Liver (tissue), 9 donors: Measurements from ENCODE around the gene SP110. TPM values are rescaled to one million over a fixed set of nuclear protein-coding genes. Genes with fewer than 3 reads are reported as not detected.

Experiments
- DNase-seq: peaks from one replicate; pipeline ENCODE4 v3.0.0-alpha.2; 2017; ENCODE audit warnings: low spot score
- H3K27ac ChIP-seq, 2 donors: one replicate each; pipeline ENCODE4 v1.7.0; 2013; ENCODE audit warnings: inconsistent platforms in 2 of 2, low read length in 2 of 2, control low read depth in 1 of 2, low read depth in 1 of 2, mild to moderate bottlenecking in 1 of 2
- H3K27me3 ChIP-seq, 4 donors: one replicate each; pipeline versions ENCODE4 v1.6.1 to v1.7.0; 2013; ENCODE audit warnings: low read length in 3 of 4, inconsistent platforms in 1 of 4, mild to moderate bottlenecking in 1 of 4, moderate library complexity in 1 of 4; ENCODE audit not compliant: control insufficient read depth in 4 of 4, insufficient read depth in 4 of 4
- H3K36me3 ChIP-seq, 4 donors: one replicate each; pipeline versions ENCODE4 v1.6.1 to v1.7.0; 2013; ENCODE audit warnings: low read length in 3 of 4, mild to moderate bottlenecking in 3 of 4, low read depth in 1 of 4, moderate library complexity in 1 of 4; ENCODE audit not compliant: control insufficient read depth in 4 of 4, insufficient read depth in 3 of 4
- H3K4me1 ChIP-seq, 4 donors: one replicate each; pipeline versions ENCODE4 v1.6.1 to v1.7.0; 2013; ENCODE audit warnings: low read length in 3 of 4, mild to moderate bottlenecking in 3 of 4, moderate library complexity in 1 of 4; ENCODE audit not compliant: control insufficient read depth in 4 of 4, insufficient read depth in 4 of 4
- H3K4me3 ChIP-seq, 3 donors: one replicate each; pipeline versions ENCODE4 v1.6.1 to v1.7.0; 2013; ENCODE audit warnings: low read length in 3 of 3, control low read depth in 1 of 3, low read depth in 1 of 3, mild to moderate bottlenecking in 1 of 3
- H3K9ac ChIP-seq, 2 donors: one replicate each; pipeline ENCODE4 v1.7.0; 2013; ENCODE audit warnings: low read length in 2 of 2, mild to moderate bottlenecking in 2 of 2, moderate library complexity in 2 of 2, control low read depth in 1 of 2, low read depth in 1 of 2
- H3K9me3 ChIP-seq, 4 donors: one replicate each; pipeline versions ENCODE4 v1.6.1 to v1.7.0; 2013; ENCODE audit warnings: low read length in 3 of 4; ENCODE audit not compliant: control insufficient read depth in 4 of 4
- ATF3 ChIP-seq: IDR thresholded peaks from 2 replicates; pipeline ENCODE4 v1.6.1; 2016; ENCODE audit warnings: antibody characterized with exemption
- EGR1 ChIP-seq, 2 donors: IDR thresholded peaks; 2 replicates each; pipeline ENCODE4 v1.6.1; 2016 to 2018; ENCODE audit warnings: antibody characterized with exemption in 2 of 2, low read depth in 2 of 2
- FOXA1 ChIP-seq: IDR thresholded peaks from 2 replicates; pipeline ENCODE4 v1.6.1; 2016; ENCODE audit warnings: antibody characterized with exemption
- FOXA2 ChIP-seq: IDR thresholded peaks from 2 replicates; pipeline ENCODE4 v1.6.1; 2016; ENCODE audit warnings: antibody characterized with exemption
- GABPA ChIP-seq, 2 donors: IDR thresholded peaks in 1 of 2; conservative IDR thresholded peaks in 1 of 2; 2 replicates each; pipeline ENCODE4 v1.6.1; 2016; ENCODE audit warnings: antibody characterized with exemption in 2 of 2, mild to moderate bottlenecking in 1 of 2, moderate library complexity in 1 of 2
- HNF4A ChIP-seq, 2 donors: conservative IDR thresholded peaks; 2 replicates each; pipeline ENCODE4 v1.6.1; 2016; ENCODE audit warnings: antibody characterized with exemption in 2 of 2, mild to moderate bottlenecking in 2 of 2
- HNF4G ChIP-seq: IDR thresholded peaks from 2 replicates; pipeline ENCODE4 v1.6.1; 2016; ENCODE audit warnings: antibody characterized with exemption
- JUND ChIP-seq, 2 donors: IDR thresholded peaks; 2 replicates each; pipeline ENCODE4 v1.6.1; 2016; ENCODE audit warnings: antibody characterized with exemption in 2 of 2
- MAX ChIP-seq: IDR thresholded peaks from 2 replicates; pipeline ENCODE4 v1.6.1; 2016; ENCODE audit warnings: antibody characterized with exemption
- NR2F2 ChIP-seq: IDR thresholded peaks from 2 replicates; pipeline ENCODE4 v1.6.1; 2016; ENCODE audit warnings: antibody characterized with exemption
- RAD21 ChIP-seq, 2 donors: IDR thresholded peaks; 2 replicates each; pipeline ENCODE4 v1.6.1; 2016; ENCODE audit warnings: antibody characterized with exemption in 2 of 2, mild to moderate bottlenecking in 2 of 2
- RXRA ChIP-seq, 2 donors: IDR thresholded peaks; 2 replicates each; pipeline ENCODE4 v1.6.1; 2017 to 2018; ENCODE audit warnings: antibody characterized with exemption in 2 of 2, mild to moderate bottlenecking in 1 of 2
- SP1 ChIP-seq: IDR thresholded peaks from 2 replicates; pipeline ENCODE4 v1.6.1; 2018; ENCODE audit warnings: antibody characterized with exemption, mild to moderate bottlenecking
- TAF1 ChIP-seq: conservative IDR thresholded peaks from 2 replicates; pipeline ENCODE4 v1.6.1; 2016; ENCODE audit warnings: antibody characterized with exemption, mild to moderate bottlenecking
- ZBTB33 ChIP-seq: IDR thresholded peaks from 2 replicates; pipeline ENCODE4 v1.6.1; 2016; ENCODE audit warnings: antibody characterized with exemption
- WGBS: extraction: QIAGEN DNeasy Blood & Tissue Kit; methylation state at CpG from one replicate; pipeline ENCODE4 v1.1.7; 2013; 5-methylcytosine and 5-hydroxymethylcytosine counted together
- polyA plus RNA-seq, 2 donors: library from polyadenylated mRNA; stranded (reverse) in 1 of 2; unstranded in 1 of 2; fragments of 200-250 nt in 1 of 2; fragments of >200 nt in 1 of 2; fragmentation: Nextera tagmentation in 1 of 2; extraction: Ambion mirVana in 1 of 2; gene quantifications; one replicate each; pipeline versions ENCODE4 v1.2.1 to v1.2.3, GENCODE V29; 2013 to 2015
- total RNA-seq, 2 donors: library from RNA; depleted of rRNA; stranded (reverse); fragments of >200 nt; gene quantifications; one replicate each; pipeline ENCODE4 v1.2.3, GENCODE V29; 2014
- donor health status: healthy.
- donor health status: healthy.
- donor health status: healthy.
- donor health status: healthy.
- donor health status: healthy.

The SP110 gene
- 1 to 10 TPM; 5.3 to 9.9 TPM for total RNA-seq
- polyA plus RNA-seq = 10 to 100 TPM in 1 of 2 donors, 1 to 10 TPM in 1; 6.6 to 15.4 TPM

GRCh38 chr2:230219419-230220331 is at the start of gene SP110:
Gene SP110, minus strand, starts transcription at chr2:230219984. Its CDS starts 3,057 bp downstream, at chr2:230216927.
- TF ChIP-seq NR2F2 (no peak), ZBTB33 (peak; percentile 15), FOXA1 (no peak), SP1 (peak; percentile 35), RXRA (IDR thresholded peaks at IDR 0.05) (no peak), GABPA (IDR thresholded peaks at IDR 0.05 in 1 of 2, conservative IDR thresholded peaks at IDR 0.05 in 1 of 2) (peak; percentile 53 to 86), MAX (peak; percentile 40), EGR1 (IDR thresholded peaks at IDR 0.05; ENCODE audit: low read depth in 2 of 2) (peak in 1 of 2 donors; percentile 27), RAD21 (IDR thresholded peaks at IDR 0.05) (peak; percentile 49 to 57), TAF1 (peak; percentile 12), HNF4A (conservative IDR thresholded peaks at IDR 0.05) (no peak), JUND (IDR thresholded peaks at IDR 0.05) (peak in 1 of 2 donors; percentile 30), ATF3 (no peak)
- Histone ChIP-seq H3K9me3 (no peaks in the 10 kb centered on the region), H3K27me3 (no peaks in the 10 kb centered on the region), H3K4me1 (peaks cover 0 to 15% (median 7%) of the 10 kb centered on the region in 4 donors), H3K36me3 (peaks cover 3 to 15% (median 12%) of the 10 kb centered on the region in 4 donors), H3K27ac (peak within 1 kb of the TSS; percentile 78 to 83), H3K9ac (peak within 1 kb of the TSS; percentile 40 to 90), H3K4me3 (peak within 1 kb of the TSS; percentile 80 to 97 (median 92))
- peak; percentile 69 for DNase-seq
- under 1% methylated on average over 19 of the region's 19 CpGs for WGBS

GRCh38 chr2:230268606-230269243 is 48.9 kb upstream of the SP110 start:
- Histone ChIP-seq H3K4me1 (no peaks in the 10 kb centered on the region), H3K27ac (no peak overlapping the region), H3K9me3 (no peaks in the 10 kb centered on the region), H3K36me3 (peaks cover 0 to 3% (median 0%) of the 10 kb centered on the region in 4 donors), H3K27me3 (no peaks in the 10 kb centered on the region), H3K9ac (no peak overlapping the region), H3K4me3 (no peak overlapping the region)
- DNase-seq = no peak
- no peak for TF ChIP-seq FOXA2
- 57% methylated on average over 3 of the region's 3 CpGs for WGBS

- H3K36me3 ChIP-seq = peaks cover 0 to 3% (median 0%) of the 10 kb centered on the region in 4 donors
- no peak overlapping the region for H3K9ac ChIP-seq
- H3K27me3 ChIP-seq = no peaks in the 10 kb centered on the region
- DNase-seq = no peak
- TF ChIP-seq JUND (IDR thresholded peaks at IDR 0.05) (no peak), FOXA1 (no peak), HNF4G (no peak), SP1 (no peak), EGR1 (IDR thresholded peaks at IDR 0.05; ENCODE audit: low read depth in 2 of 2) (no peak), RAD21 (IDR thresholded peaks at IDR 0.05) (no peak)
- WGBS = 83% methylated on average over 3 of the region's 3 CpGs
- no peak overlapping the region for H3K4me3 ChIP-seq
- no peak overlapping the region for H3K27ac ChIP-seq
- no peaks in the 10 kb centered on the region for H3K9me3 ChIP-seq
- H3K4me1 ChIP-seq = no peaks in the 10 kb centered on the region
These were observed 47.8 kb upstream of the SP110 start for GRCh38 chr2:230267556-230267955.
